TTC549 (cell line): Measurements from ENCODE around the gene RPE.

Experiments used
- FAIRE-seq: peaks from 2 replicates; lab custom pipeline; 2012; peaks lifted over from hg19 to GRCh38; lab: Jason Lieb, UNC

The RPE gene

DNA sequence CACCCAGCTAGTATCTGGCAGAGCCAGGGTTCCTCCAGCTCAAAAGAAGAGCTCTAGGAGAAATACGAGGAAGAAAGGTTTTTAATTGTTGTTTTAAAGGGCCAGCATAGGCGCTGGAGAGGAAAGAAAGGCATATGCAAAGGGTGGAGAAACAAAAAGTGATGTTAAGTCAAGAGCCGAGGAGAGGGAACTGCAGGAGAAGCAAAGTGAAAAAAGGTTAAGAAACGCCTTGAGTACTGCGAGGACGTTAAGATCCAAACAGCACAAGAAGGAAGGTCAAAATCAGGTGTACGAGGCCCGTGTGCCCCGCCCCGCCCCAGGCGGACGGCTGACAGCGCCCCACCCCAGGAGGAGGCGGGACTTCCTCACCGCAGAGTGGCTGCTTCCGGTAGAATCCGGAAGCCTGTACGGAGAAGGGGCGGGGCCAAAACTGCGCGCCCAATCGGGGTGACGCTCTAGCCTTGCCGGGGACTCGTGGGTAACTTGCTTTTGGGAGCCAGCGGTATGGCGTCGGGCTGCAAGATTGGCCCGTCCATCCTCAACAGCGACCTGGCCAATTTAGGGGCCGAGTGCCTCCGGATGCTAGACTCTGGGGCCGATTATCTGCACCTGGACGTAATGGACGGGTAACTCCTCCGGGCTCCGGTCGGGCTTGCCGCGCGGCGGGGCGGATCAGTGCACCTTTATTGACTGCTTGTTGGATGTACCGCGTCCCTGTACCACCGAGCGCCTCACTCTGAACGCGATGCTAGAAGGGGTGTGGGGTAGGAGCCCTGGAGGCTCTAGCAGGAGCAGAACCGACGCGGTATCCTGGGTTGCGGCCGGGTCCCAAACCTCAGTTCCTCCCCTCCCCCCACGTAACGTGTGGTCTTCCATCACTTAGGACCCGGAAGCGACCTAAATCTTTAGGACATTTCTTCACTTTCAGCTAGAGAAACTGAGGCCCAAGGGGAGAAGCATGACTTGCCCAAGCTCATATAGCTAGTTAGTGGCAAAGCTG, at the start of gene RPE:
RPE (plus strand) TSS at position 481 of the 1,000 bp plus-strand sequence; CDS start at position 505, 24 bp downstream.
- peak; percentile 78 for FAIRE-seq

GRCh38 chr2:209956271-209956670, 46.2 kb upstream of the RPE start:
- no peak for FAIRE-seq

- no peak for FAIRE-seq
Observed at GRCh38 chr2:209958016-209958415, 44.4 kb upstream of the RPE start.

DNA sequence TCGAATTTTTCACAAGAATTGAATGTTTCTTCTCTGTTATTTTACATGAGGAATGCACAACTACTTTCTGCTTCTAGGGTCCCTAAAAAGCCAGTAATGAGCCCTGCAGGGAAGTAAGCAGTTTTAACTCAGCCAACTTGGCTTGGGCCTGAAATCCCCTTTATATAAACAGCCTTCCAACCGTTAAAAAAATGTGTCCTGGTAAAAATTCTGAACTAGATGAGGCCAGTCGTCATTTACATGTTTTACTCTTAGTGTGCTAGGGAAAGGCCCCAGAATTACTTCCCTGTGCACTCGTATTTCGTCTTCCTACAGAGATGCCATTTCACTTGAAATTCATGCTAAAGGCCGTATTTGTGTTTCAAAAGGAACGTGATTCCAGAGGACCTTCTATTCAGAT, 42.4 kb upstream of the RPE start:
- no peak for FAIRE-seq

- no peak for FAIRE-seq
Observed at GRCh38 chr2:209960676-209961630, 41.5 kb upstream of the RPE start.

DNA sequence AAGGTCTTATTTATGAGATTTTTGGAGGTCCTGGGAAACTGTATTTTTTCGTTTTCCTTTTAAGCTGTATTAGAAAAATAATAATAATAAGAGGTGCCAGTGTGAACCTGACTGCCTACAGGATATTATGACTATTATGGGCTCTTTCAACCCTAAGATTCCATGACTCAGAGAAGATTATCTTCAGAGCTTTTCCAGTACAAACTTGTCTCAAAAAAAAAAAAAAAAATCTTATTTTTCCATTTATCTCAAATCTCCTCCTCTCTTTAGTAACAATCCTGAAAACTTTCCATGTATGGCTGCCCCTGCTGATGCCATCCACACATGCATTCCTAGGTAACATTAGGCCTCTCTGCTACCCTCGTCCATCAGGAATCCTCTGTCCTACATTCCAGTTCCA, 36.7 kb upstream of the RPE start:
- no peak for FAIRE-seq

GRCh38 chr2:209969692-209970091, 32.7 kb upstream of the RPE start:
- FAIRE-seq = no peak

GRCh38 chr2:209970271-209970670, 32.2 kb upstream of the RPE start:
- FAIRE-seq = no peak

- no peak for FAIRE-seq
Observed at GRCh38 chr2:209970711-209971110, 31.7 kb upstream of the RPE start.

DNA sequence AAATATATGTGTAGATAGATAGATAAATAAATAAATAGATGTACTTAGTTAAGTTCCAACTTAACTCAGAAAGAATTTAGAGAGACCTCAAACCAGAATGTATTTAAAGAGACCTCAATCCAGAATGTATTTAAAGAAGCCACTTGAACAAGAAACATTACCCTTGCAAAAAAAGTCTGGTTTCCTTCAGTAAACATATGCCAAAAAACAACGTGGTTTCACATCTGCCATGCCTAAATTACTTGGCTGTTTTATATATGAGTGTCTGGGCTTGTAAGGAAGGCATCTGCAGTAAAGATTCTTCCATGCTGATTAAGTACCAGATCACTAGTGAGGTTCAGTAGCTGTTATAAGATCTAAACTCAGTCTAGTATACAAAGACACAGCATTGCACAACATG, 29.1 kb upstream of the RPE start:
- no peak for FAIRE-seq

DNA sequence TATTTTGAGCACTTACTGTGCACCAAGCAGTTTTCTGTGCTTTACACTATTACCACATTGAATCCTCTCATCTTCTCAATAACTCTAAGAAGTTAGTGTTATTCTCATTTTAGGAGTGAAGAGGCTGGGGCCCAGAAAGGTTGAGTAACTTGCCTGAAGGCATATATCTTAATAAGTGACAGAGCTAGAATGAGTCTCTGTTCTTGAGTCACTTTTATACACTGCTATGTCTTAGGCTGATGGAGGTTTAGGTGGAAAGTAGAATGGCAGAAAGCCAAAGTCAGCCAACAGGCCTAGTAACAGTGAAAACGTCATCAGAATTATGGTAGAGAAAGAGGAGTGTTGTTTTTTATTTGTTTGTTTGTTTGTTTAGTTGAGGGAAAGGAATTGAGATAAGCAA, 27.9 kb upstream of the RPE start:
- FAIRE-seq = no peak

DNA sequence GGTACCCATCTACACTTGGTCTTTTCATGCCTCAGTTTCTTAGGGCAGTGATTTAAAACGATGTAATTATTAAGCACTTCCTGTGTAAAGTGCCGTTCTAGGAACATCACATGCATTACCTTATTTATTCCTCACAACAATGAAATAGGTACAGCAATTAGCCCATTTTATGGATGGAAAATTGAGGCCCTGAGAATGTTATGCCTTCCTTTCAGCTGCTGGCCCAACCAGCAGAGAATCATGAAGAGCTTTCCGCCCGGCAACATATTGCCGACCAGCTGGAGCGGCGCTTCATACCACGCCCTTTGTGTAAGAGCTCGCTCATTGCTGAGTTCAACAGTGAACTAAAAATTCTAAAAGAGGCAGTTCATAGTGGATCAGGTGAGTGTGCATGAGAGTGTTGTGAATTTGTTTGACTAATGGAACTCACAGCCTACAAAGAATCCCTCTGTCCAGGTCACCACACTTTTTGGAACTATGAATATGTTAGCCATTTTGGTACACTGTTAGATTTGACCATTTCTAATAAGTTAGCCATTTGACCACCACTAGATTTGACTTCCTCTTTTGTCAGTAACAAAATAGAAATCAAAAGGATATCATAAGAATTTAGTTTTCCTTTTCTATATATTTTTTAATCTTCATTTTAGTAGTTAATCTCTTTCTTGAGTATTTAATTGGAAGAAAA, 25.6 kb upstream of the RPE start:
- FAIRE-seq = no peak

GRCh38 chr2:209977386-209978239, 24.8 kb upstream of the RPE start:
- peak; percentile 88 for FAIRE-seq

GRCh38 chr2:209984291-209984690, 18.1 kb upstream of the RPE start:
- FAIRE-seq = no peak

DNA sequence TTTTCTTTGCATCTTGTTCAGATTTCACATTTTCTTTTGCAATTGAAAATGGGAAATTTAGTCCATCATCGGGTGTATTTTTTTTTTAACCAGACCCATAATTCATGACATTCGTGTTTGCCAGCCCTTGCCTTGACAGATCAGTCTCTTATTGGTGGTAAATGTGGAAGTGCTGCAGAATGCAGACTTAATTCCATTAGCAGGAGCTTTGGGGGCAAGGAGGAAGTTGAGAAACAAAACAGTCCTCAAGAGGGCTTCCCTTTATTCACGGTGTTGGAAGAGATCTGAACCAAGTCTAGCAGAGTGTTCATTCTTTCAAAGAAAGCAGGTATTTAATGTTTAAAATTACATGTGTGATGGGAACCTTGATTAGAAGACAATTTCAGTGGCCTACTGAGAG, 16.6 kb upstream of the RPE start:
- FAIRE-seq = no peak

DNA sequence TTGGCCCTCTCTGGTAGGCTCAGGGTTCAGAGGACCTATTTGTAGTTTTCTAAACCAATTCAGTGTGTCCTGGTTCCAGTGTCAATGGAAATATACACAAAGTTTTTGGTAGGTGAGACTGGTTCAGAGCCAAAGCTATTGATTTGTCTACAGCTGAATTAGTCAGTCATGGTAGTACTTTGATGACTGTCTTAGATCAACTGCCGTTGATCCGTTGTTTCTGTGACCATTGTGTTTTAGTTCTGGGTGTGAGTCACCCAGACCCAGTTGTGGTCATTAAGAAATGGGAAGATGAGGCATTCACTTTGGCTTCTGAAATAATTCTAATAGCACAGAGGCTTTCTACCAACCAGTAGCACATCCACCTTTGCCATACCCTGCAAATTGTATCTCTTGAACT, 16.0 kb upstream of the RPE start:
- FAIRE-seq = no peak

GRCh38 chr2:209988010-209988409, 14.4 kb upstream of the RPE start:
- FAIRE-seq = no peak

DNA sequence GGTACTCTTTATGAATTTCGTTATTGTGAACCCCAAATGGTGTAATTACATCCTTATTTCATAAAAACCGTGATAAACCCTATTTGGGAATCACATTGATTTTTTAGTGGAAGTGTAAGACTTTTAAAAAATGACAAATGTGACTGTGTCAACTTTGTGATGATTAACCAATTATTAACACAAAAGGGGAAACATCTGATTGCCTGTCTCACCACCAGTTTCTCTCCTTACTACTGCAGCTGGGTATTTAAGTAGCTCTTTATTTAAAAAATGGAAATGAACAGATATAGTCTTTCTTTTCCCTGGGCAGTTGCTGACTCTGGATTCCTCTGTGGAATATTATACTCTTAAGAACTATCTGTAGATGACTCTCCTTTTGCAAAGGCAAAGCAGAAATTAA, 11.6 kb upstream of the RPE start:
- no peak for FAIRE-seq

DNA sequence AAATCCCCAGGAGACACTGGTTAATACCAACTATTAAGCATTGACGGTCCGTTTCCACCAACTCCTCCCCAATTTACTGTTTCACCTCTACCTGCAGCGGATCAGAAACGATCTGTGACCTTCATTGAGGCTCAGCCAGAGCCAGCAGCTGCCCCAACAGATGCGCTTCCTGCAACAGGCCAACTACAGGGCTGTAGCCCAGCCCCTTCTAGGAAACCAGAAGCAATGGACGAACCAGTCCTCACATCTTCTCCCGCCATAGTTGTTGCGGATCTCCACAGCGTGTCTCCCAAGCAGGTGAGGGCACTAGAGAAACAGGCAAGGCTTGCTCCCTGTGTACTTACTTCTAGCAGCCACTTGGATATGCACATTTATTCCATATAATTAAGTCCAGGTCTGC, 8.5 kb upstream of the RPE start:
- FAIRE-seq = no peak

DNA sequence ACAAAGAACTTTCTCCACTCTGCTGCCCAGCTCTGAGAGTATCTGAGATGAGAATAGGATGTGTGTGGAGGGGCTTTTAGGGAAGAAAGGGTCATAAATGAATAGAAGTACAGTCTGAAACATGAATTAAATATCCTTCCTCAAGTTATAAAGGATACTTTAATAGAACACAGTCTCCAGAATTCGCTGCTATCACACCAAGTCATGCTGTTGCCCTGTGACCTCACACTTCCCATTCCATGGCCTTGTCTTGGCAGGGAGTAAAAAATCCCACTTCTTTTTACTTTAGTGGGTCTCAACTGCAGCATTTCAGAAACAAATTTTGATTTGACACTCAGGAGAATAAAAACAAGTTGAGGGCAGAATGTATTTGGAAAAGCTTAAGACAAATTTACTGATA, 3.8 kb upstream of the RPE start:
- FAIRE-seq = no peak
